Transverse colon (tissue), 4 donors: ENCODE data around the gene CDYL. TPM values are rescaled to one million over a fixed set of nuclear protein-coding genes. Genes with fewer than 3 reads are reported as not detected.
A peak's percentile ranks its signal among the peaks of the same experiment; 100 is the strongest.

ENCODE experiments used
- DNase-seq: peaks from one replicate; pipeline ENCODE4 v3.0.0-alpha.2; 2019
- H3K27ac ChIP-seq, 4 donors: fragments of 200-600 bp; sonication (generic); 2 replicates each; pipeline ENCODE4 v1.5.1; 2016 to 2018; ENCODE audit warnings: inconsistent platforms in 4 of 4
- H3K27me3 ChIP-seq: fragments of 200-600 bp; sonication (generic); 2 replicates; pipeline ENCODE4 v1.5.1; 2017; ENCODE audit warnings: inconsistent platforms
- H3K36me3 ChIP-seq, 4 donors: fragments of 200-600 bp; sonication (generic); 2 replicates each; pipeline ENCODE4 v1.5.1; 2017 to 2019; ENCODE audit warnings: inconsistent platforms in 4 of 4
- H3K4me1 ChIP-seq, 4 donors: fragments of 200-600 bp; sonication (generic); 2 replicates each; pipeline ENCODE4 v1.5.1; 2017 to 2020; ENCODE audit warnings: inconsistent platforms in 4 of 4
- H3K4me3 ChIP-seq, 4 donors: fragments of 200-600 bp; sonication (generic); 1 replicate in 1 of 4; 2 replicates in 3 of 4; pipeline versions ENCODE4 v1.5.1 to v1.6.1; 2017 to 2019; ENCODE audit warnings: inconsistent platforms in 4 of 4
- H3K9me3 ChIP-seq, 2 donors: fragments of 200-600 bp; sonication (generic); 2 replicates each; pipeline ENCODE4 v1.5.1; 2017 to 2019; ENCODE audit warnings: inconsistent platforms in 2 of 2
- EP300 ChIP-seq: sonication (generic); formaldehyde crosslinking; IDR thresholded peaks from one replicate; pipeline ENCODE4 v1.6.1; 2017; ENCODE audit warnings: antibody characterized with exemption, low read depth
- POLR2A ChIP-seq: fragments of 450-650 bp; IDR thresholded peaks from one replicate; pipeline ENCODE4 v1.6.1; 2016; ENCODE audit warnings: antibody characterized with exemption, mild to moderate bottlenecking, moderate library complexity
- POLR2AphosphoS5 ChIP-seq, 3 donors: sonication (generic); formaldehyde crosslinking; IDR thresholded peaks; one replicate each; pipeline ENCODE4 v1.6.1; 2016; ENCODE audit warnings: antibody characterized with exemption in 3 of 3
- WGBS, 2 donors: methylation state at CpG; one replicate each; pipeline ENCODE4 v1.1.5; 2018; ENCODE audit warnings: low coverage in 1 of 2; 5-methylcytosine and 5-hydroxymethylcytosine counted together
- in situ Hi-C, 4 donors: fragments of 200-750 bp; cut with MboI; loops; one replicate each; pipeline versions ENCODE4 v1.15.0 to v1.15.1; 2017; ENCODE audit warnings: low sequenced_read_pairs in 3 of 4, low pct_ligation_motif_present in 1 of 4, low pct_unique_long_range_greater_than_20kb in 1 of 4
- intact Hi-C: fragments of 100-400 bp; cut with DNase I; formaldehyde crosslinking; loops from one replicate; pipeline ENCODE4 v1.15.1; 2023; ENCODE audit warnings: low total_unique reads
- total RNA-seq, 4 donors: library from RNA; depleted of rRNA; stranded (reverse); fragments of >200 nt; gene quantifications; one replicate each; pipeline ENCODE4 v1.1.0, GENCODE V29; 2016
- TF ChIP-seq, protein P1 (sequence below), 5 experiments: fragments of 200-600 bp in 3 of 5; fragments of 450-650 bp in 2 of 5; sonication (generic) in 3 of 5; IDR thresholded peaks; 1 replicate in 2 of 5; 2 replicates in 3 of 5; pipeline ENCODE4 v1.5.1; 2016 to 2017; ENCODE audit warnings: antibody characterized with exemption in 5 of 5, inconsistent platforms in 3 of 5, mild to moderate bottlenecking in 2 of 5, moderate library complexity in 1 of 5

Gene CDYL
- total RNA-seq, 4 donors from 2014 or later, result 23.6 to 40.8 (median 30.0) TPM

DNA sequence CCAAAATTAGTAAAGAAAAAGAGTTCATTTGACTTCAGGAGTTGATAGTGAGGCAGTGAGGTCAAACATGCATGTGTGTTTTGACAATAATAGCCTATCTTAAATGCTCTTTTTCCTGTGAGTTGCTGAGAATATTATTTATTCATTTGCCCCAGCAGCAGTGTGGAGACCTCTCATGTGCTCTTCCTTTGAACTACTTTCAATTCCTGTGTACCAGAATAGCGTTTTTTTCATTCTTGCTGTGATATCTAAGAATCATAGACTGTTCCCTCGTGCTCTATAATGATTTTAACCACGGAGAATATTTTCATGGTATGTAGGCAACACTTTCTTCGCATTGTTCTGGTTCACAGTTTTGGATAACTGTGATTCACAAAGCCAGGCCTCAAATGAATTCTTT is 5.2 kb downstream of the CDYL start:
- Histone ChIP-seq H3K27ac (peak overlapping the region; percentile 47 to 68 (median 62)), H3K4me3 (no peak overlapping the region), H3K27me3 (no peaks in the 10 kb centered on the region), H3K9me3 (no peaks in the 10 kb centered on the region), H3K36me3 (no peaks in the 10 kb centered on the region), H3K4me1 (peaks cover 17 to 61% (median 33%) of the 10 kb centered on the region in 4 donors)
- in situ Hi-C loops, result loop anchor here in 1 of 4 donors (25.0 kb wide), 1 partner anchor 469 kb away; no protein-coding TSS in a partner anchor
- TF ChIP-seq EP300, result no peak
- no peak for DNase-seq
- 26 to 44% methylated on average over 4 of the region's 4 CpGs for WGBS, 2 donors
- intact Hi-C loops, result no loop called here

DNA sequence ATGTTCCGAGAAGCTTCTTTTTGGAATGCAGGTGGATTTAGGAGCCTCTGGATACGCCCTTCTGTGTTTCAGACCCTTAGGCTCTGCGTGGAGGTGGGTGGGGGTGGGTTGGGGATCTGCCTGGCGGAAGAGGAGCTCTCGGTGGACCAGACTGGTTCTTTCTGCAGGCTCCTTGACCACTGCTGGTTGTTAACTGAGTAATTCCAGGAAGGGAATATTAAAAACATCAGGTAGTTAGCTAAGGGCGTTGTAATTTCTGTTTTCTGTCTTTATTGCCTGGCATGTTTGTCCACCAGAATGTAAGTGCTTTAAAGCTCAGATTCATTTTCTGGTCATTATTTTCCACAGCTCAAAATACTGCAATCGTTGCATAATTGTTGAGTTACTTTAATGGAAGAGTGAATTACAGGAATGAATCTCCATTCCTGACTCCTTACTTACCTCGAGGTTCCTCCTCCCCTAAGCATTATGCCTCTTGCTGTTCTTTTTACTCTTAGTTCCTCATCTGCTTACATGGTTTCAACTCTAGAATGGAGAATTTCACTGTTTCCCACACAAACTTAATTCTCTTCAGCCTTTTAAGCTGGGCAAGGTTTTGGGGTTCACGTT is 5.9 kb downstream of the CDYL start:
- Histone ChIP-seq H3K27me3 (no peaks in the 10 kb centered on the region), H3K4me3 (peak overlapping the region in 1 of 4 donors; percentile 3), H3K27ac (peak overlapping the region; percentile 47 to 68 (median 62)), H3K36me3 (no peaks in the 10 kb centered on the region), H3K9me3 (no peaks in the 10 kb centered on the region), H3K4me1 (peaks cover 17 to 67% (median 36%) of the 10 kb centered on the region in 4 donors)
- WGBS, 2 donors, result 31 to 55% methylated on average over 7 to 9 of the region's 9 CpGs
- DNase-seq, result no peak
- intact Hi-C loops, result no loop called here
- TF ChIP-seq EP300 (no peak), POLR2AphosphoS5 (IDR thresholded peaks at IDR 0.05) (no peak), POLR2A (peak; percentile 13)
- TF ChIP-seq, protein P1, sequence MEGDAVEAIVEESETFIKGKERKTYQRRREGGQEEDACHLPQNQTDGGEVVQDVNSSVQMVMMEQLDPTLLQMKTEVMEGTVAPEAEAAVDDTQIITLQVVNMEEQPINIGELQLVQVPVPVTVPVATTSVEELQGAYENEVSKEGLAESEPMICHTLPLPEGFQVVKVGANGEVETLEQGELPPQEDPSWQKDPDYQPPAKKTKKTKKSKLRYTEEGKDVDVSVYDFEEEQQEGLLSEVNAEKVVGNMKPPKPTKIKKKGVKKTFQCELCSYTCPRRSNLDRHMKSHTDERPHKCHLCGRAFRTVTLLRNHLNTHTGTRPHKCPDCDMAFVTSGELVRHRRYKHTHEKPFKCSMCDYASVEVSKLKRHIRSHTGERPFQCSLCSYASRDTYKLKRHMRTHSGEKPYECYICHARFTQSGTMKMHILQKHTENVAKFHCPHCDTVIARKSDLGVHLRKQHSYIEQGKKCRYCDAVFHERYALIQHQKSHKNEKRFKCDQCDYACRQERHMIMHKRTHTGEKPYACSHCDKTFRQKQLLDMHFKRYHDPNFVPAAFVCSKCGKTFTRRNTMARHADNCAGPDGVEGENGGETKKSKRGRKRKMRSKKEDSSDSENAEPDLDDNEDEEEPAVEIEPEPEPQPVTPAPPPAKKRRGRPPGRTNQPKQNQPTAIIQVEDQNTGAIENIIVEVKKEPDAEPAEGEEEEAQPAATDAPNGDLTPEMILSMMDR (IDR thresholded peaks at IDR 0.05), result no peak
- in situ Hi-C loops, result loop anchor here in 1 of 4 donors (25.0 kb wide), 1 partner anchor 470 kb away; no protein-coding TSS in a partner anchor

DNA sequence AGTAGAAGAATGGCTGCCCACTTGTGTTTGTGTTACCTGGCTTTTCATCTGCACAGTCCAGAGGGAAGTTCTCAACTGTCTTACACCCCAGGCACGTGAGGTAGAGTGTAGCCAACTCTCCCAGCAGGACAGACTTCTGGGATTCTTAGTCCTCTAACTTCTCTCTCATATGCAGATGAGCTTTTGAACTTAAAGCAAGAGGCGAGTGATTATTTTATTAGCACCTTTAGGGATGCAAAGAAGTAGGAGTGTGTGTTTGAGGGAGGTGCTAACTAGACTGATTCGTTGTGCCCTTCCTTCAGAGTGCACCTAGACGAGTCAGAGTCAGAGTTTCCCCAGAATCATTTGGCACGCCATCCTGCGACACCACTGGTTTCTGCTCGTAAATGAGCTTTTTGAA is 10.8 kb downstream of the CDYL start:
- WGBS, 2 donors, result 83% methylated on average over 7 of the region's 7 CpGs; no CpG with 5 or more reads in 1 of the 2 donors
- Histone ChIP-seq H3K27me3 (no peaks in the 10 kb centered on the region), H3K4me3 (no peak overlapping the region), H3K4me1 (peaks cover 7 to 47% (median 18%) of the 10 kb centered on the region in 4 donors), H3K36me3 (no peaks in the 10 kb centered on the region), H3K27ac (no peak overlapping the region), H3K9me3 (no peaks in the 10 kb centered on the region)
- TF ChIP-seq POLR2A, result no peak
- TF ChIP-seq EP300, result no peak
- TF ChIP-seq POLR2AphosphoS5 (IDR thresholded peaks at IDR 0.05), result no peak
- TF ChIP-seq, protein P1 (IDR thresholded peaks at IDR 0.05), result no peak
- in situ Hi-C loops, result loop anchor here in 1 of 4 donors (25.0 kb wide), 1 partner anchor 475 kb away; no protein-coding TSS in a partner anchor
- DNase-seq, result no peak
- intact Hi-C loops, result no loop called here

DNA sequence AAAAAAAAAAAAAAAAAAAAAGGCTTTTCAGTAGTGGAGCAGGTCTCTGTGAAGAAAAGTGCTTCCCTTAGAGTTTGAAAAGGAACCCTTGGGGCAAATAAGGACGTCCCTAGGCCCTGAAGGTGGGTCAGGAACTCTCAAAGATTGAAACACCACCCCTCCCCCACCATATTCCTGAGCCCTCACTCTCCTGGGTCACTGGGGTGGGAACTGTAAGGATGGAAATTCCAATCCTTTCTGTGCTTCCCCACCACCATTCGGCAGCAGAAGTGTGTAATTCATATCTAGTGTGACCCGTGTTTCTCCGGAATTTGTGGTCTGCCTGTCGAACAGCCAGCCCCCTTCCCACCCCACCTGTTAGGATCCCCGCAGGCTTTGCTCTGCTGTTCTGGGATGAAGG is 12.3 kb downstream of the CDYL start:
- no peak overlapping the region for H3K27ac ChIP-seq
- H3K4me1 ChIP-seq, result peaks cover 0 to 36% (median 12%) of the 10 kb centered on the region in 4 donors
- H3K27me3 ChIP-seq, result no peaks in the 10 kb centered on the region
- WGBS, 2 donors, result 50 to 83% methylated on average over 1 to 6 of the region's 6 CpGs
- no peaks in the 10 kb centered on the region for H3K36me3 ChIP-seq
- intact Hi-C loops (no loop called here), in situ Hi-C loops (loop anchor here in 1 of 4 donors (25.0 kb wide), 1 partner anchor 476 kb away; no protein-coding TSS in a partner anchor)
- no peaks in the 10 kb centered on the region for H3K9me3 ChIP-seq
- no peak for TF ChIP-seq POLR2A
- no peak for TF ChIP-seq POLR2AphosphoS5 (IDR thresholded peaks at IDR 0.05)
- TF ChIP-seq, protein P1 (IDR thresholded peaks at IDR 0.05), result no peak
- TF ChIP-seq EP300, result no peak
- DNase-seq, result no peak
- H3K4me3 ChIP-seq, result no peak overlapping the region
